Upper lobe of right lung (tissue), 1 donor: ENCODE data around the gene AFMID. TPM values are rescaled to one million over a fixed set of nuclear protein-coding genes. Genes with fewer than 3 reads are reported as not detected.
"Not testable (repeated sequence)": the region's sequence is repeated elsewhere in the genome, so short reads cannot be mapped to it uniquely, and the experiment has no call there.

ENCODE experiments used
- ATAC-seq: fragments of 200-7000 bp; cut with Tn5 transposase; one replicate; pipeline ENCODE4 v1.9.1; 2020; ENCODE audit warnings: mild to moderate bottlenecking, moderate library complexity
- DNase-seq: peaks from one replicate; pipeline ENCODE4 v3.0.0-alpha.2; 2020
- H3K27ac ChIP-seq: fragments of 200-600 bp; one replicate; pipeline ENCODE4 v1.8.0; 2022
- H3K27me3 ChIP-seq: fragments of 200-600 bp; one replicate; pipeline ENCODE4 v1.8.0; 2022; ENCODE audit warnings: mild to moderate bottlenecking
- H3K36me3 ChIP-seq: fragments of 200-600 bp; one replicate; pipeline ENCODE4 v1.8.0; 2022
- H3K4me1 ChIP-seq: fragments of 200-600 bp; one replicate; pipeline ENCODE4 v1.8.0; 2022
- H3K4me3 ChIP-seq: fragments of 200-600 bp; one replicate; pipeline ENCODE4 v1.8.0; 2022; ENCODE audit warnings: mild to moderate bottlenecking
- H3K9me3 ChIP-seq: fragments of 200-600 bp; one replicate; pipeline ENCODE4 v1.8.0; 2022
- intact Hi-C: fragments of 100-400 bp; cut with DNase I; formaldehyde crosslinking; loops from one replicate; pipeline ENCODE4 v1.11.0; 2022
- total RNA-seq: library from RNA; stranded (reverse); fragmentation: NEBNext Ultra II Directional; extraction: Animal tissue kit (Norgen Biotek cat#: 25700); gene quantifications from one replicate; pipeline ENCODE4 v1.2.1, GENCODE V29; 2021
- TF ChIP-seq, protein P1 (sequence below): fragments of 200-600 bp; IDR thresholded peaks from one replicate; pipeline ENCODE4 v1.8.0; 2022; ENCODE audit warnings: antibody characterized with exemption
- donor health status: DM: no; HTN: yes; CAD: no; lungs with severe emphysema.

The AFMID gene
- total RNA-seq, 1 donor from 2014 or later: 32.5 TPM

DNA sequence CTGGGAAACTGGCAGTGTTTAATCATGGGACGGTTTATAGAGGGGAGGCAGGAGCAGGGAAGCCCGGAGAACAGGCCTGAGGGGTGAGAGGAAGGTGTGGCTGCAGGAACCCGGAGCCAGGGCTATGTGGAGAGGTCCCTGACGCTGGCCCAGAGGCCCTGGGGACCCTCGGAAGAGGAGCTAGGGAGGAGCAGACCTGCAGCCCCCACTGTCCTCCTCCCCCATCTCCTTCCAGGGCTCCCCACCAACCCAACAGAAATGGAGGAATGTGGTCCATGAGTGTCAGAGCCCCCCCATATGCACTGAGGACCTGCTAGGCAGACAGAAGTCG lies 64.6 kb downstream of the AFMID start:
- Histone ChIP-seq H3K27me3 (no peaks in the 10 kb centered on the region), H3K36me3 (no peaks in the 10 kb centered on the region), H3K27ac (no peak overlapping the region), H3K4me1 (peaks cover 22% of the 10 kb centered on the region), H3K4me3 (no peak overlapping the region), H3K9me3 (no peaks in the 10 kb centered on the region)
- DNase-seq: no peak
- TF ChIP-seq, protein P1, sequence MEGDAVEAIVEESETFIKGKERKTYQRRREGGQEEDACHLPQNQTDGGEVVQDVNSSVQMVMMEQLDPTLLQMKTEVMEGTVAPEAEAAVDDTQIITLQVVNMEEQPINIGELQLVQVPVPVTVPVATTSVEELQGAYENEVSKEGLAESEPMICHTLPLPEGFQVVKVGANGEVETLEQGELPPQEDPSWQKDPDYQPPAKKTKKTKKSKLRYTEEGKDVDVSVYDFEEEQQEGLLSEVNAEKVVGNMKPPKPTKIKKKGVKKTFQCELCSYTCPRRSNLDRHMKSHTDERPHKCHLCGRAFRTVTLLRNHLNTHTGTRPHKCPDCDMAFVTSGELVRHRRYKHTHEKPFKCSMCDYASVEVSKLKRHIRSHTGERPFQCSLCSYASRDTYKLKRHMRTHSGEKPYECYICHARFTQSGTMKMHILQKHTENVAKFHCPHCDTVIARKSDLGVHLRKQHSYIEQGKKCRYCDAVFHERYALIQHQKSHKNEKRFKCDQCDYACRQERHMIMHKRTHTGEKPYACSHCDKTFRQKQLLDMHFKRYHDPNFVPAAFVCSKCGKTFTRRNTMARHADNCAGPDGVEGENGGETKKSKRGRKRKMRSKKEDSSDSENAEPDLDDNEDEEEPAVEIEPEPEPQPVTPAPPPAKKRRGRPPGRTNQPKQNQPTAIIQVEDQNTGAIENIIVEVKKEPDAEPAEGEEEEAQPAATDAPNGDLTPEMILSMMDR: no peak
- no peak for ATAC-seq
- intact Hi-C loops: no loop called here

DNA sequence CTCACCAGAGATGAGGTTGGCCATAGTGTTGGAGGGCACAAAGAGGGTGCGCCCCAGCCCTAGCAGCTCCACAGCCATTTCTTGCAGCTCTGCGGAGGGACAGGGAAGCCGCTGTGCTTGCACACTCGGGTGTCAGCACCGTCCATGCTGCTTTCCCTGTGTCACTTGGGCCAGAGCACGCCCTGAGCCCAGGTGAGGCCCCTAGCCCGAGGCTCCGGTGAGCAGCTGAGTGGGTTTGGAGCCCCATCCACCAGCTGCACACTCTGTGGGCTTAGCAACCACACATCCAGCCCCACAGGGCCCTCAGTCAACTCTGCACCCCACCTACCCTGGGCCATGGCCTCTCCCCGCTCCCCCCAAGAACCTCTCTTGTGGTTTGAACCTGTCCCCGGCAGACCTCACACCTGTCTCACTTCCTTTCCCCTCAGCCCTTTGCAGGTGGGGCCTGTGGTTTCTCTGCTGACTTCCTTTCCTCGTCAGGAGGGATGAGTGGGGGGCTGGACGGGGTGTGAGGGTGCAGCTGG lies 65.0 kb downstream of the AFMID start:
- H3K27ac ChIP-seq: no peak overlapping the region
- no peaks in the 10 kb centered on the region for H3K27me3 ChIP-seq
- no peaks in the 10 kb centered on the region for H3K36me3 ChIP-seq
- intact Hi-C loops: no loop called here
- H3K4me1 ChIP-seq: peaks cover 22% of the 10 kb centered on the region
- ATAC-seq (no peak), DNase-seq (peak; percentile 63)
- no peaks in the 10 kb centered on the region for H3K9me3 ChIP-seq
- H3K4me3 ChIP-seq: no peak overlapping the region
- TF ChIP-seq, protein P1: no peak

DNA sequence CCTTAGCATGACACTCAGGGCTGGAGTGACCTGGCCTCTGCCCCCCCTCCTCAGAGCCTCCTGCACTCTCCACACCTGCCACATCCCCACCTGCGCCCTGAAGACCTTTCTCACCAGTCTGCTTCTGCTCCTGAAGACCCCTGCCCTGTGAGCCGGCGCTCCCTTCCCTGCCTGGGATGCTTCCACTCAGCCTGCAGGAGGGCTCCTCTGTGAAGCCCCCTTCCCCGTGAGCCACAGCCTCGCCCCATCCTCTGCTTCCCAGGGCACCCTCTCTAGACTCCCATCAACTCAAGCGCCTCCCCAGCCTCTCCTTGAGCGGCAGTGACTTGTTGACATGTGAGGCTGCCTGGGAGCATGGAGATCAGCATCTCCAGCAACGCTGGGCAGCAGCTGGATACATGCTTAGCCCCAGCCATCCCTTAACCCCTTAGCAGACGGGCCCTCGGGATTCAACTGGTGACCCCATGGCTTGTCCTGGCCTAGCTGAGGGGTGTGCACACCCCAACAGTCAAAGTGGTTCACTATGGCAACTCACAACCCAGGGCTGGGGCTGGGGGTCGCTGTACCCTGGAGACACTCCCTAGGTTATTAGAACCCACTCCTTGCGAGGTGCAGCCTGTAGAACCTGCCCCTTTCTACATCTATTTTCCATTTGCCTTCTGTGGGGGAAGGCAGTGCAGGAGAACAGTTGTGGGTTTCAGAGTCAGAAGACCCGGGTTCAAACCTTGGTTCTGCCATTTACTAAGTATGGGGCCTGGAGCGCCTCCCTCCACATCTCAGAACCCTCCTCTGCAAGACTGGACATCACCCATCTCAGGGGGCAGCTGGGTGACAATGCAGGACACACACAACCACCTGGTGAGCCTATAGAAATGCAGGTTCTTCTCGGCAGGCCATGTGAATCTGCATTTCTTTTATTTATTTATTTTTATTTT lies 65.8 kb downstream of the AFMID start:
- Histone ChIP-seq H3K4me1 (peaks cover 30% of the 10 kb centered on the region), H3K27ac (no peak overlapping the region), H3K4me3 (no peak overlapping the region), H3K9me3 (no peaks in the 10 kb centered on the region), H3K36me3 (no peaks in the 10 kb centered on the region), H3K27me3 (no peaks in the 10 kb centered on the region)
- no peak for ATAC-seq
- intact Hi-C loops: no loop called here
- DNase-seq: peak; percentile 59
- TF ChIP-seq, protein P1: no peak

DNA sequence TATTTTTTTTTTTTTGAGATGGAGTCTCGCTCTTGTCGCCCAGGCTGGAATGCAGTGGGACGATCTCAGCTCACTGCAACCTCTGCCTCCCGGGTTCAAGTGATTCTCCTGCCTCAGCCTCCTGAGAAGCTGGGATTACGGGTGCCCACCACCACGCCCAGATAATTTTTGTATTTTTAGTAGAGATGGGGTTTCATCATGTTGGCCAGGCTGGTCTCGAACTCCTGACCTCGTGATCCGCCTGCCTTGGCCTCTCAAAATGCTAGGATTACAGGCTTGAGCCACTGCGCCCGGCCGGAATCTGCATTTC lies 66.4 kb downstream of the AFMID start:
- H3K27ac ChIP-seq, intact Hi-C loops, H3K9me3 ChIP-seq, ATAC-seq, H3K36me3 ChIP-seq, H3K27me3 ChIP-seq, DNase-seq: not testable (repeated sequence)
- H3K4me3 ChIP-seq: peak overlapping the region; percentile 95
- peaks cover 35% of the 10 kb centered on the region for H3K4me1 ChIP-seq

DNA sequence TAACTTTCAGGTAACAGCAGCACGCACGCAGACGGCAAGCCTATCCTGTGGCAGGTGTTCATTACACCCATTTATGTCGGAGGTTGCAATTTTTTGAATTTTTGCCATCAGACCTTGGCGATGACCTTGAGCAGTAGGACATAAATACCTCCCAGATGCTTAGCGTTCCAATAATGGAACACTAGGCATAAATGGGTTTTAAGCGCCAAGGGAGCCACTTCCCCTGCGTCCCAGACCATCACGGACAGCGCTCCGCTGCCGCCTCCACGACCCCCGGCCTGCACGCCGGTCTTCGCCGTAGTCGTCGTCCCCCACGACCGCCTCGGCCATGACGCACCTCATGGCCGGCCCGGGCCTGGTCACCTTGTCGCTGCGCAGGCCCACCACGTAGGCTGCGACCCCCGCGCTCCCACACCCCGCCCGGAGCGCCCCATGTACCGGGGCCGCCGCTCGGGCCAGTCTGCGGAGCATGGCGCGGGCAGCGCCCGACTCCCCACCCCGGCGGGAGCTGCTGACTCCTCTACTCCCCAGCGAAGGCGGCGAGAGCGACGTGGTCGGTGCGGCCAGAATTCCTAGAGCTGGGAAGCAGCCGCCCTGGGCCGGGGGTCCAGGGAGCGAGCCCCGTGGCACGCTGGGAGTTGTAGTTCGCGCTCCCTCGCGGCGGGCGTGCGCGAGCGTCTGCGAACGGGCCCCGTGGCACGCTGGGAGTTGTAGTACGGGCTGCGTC lies 66.9 kb downstream of the AFMID start:
- Histone ChIP-seq H3K27me3 (no peaks in the 10 kb centered on the region), H3K4me3 (peak overlapping the region; percentile 95), H3K4me1 (peaks cover 39% of the 10 kb centered on the region), H3K36me3 (no peaks in the 10 kb centered on the region), H3K9me3 (no peaks in the 10 kb centered on the region), H3K27ac (peak overlapping the region; percentile 94)
- TF ChIP-seq, protein P1: no peak
- DNase-seq: peak; percentile 94
- intact Hi-C loops: no loop called here
- peak; percentile 85 for ATAC-seq
